ENCODE data around the gene RNF224.
"Not testable (repeated sequence)": the region's sequence is repeated elsewhere in the genome, so short reads cannot be mapped to it uniquely, and the experiment has no call there.

Gene RNF224

DNA sequence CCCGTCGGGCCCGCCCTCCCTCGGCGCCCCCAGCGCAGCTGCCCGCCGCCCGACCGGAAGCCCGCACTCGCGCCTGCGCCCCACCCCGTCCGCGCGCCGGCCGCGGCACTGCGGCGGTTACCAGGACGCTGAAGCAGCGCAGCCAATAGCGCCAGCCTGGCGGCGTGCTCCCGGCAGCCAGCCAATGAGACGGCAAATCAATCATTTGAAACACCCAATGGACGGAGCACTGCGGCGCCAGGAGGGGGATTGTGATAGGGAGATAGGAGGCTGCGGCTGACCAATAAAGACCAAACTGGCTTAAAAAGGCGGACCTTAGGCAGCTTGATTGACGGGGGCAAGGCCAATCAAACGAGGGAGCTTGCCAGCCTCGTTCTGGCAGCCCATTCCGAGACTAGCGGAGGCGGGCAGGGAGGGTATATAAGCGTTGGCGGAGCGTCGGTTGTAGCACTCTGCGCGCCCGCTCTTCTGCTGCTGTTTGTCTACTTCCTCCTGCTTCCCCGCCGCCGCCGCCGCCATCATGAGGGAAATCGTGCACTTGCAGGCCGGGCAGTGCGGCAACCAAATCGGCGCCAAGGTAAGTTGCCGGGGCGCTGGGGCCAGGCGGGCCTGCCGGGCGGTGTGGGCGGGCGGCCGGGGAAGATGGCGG lies 13.7 kb downstream of the RNF224 start, which contains the start of gene TUBB4B:
Gene TUBB4B, plus strand, starts transcription at position 447 of the 649 bp plus-strand sequence. Its CDS starts 74 bp downstream, at position 521.
- peak; percentile 93 to 98 for DNase-seq (ENCODE audit: low read depth in 2 of 2)

DNA sequence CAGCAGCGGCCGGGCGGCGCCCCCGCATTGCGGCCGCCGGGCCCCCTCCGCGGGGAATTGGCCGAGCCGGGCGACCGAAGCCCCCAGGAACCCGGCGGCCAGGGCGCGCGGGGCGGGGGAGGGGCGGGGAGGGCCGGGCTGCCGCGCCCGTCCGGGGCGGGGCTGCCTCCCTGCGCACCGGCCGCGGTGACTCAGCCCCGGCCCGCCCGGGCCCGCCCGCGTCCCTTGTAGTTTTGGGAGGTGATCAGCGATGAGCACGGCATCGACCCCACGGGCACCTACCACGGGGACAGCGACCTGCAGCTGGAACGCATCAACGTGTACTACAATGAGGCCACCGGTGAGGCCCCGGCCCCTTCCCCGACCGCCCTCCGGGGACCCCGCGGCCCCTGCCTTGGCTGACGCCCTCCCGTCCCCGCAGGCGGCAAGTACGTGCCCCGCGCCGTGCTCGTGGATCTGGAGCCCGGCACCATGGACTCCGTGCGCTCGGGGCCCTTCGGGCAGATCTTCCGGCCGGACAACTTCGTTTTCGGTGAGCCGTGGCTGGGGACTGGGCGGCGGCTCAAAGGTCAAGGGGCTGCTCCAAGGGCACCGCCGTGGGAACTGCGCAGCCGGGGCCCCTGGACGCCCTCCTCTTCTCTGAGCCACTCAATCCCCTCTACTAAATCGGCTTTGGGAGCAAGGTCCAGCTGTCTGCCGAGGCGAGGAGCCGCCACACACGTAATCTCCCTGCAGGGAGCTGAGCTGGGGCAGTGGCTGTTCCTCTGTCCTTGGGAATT lies 14.4 kb downstream of the RNF224 start:
- peak; percentile 54 to 60 for DNase-seq (ENCODE audit: low read depth in 2 of 2)

DNA sequence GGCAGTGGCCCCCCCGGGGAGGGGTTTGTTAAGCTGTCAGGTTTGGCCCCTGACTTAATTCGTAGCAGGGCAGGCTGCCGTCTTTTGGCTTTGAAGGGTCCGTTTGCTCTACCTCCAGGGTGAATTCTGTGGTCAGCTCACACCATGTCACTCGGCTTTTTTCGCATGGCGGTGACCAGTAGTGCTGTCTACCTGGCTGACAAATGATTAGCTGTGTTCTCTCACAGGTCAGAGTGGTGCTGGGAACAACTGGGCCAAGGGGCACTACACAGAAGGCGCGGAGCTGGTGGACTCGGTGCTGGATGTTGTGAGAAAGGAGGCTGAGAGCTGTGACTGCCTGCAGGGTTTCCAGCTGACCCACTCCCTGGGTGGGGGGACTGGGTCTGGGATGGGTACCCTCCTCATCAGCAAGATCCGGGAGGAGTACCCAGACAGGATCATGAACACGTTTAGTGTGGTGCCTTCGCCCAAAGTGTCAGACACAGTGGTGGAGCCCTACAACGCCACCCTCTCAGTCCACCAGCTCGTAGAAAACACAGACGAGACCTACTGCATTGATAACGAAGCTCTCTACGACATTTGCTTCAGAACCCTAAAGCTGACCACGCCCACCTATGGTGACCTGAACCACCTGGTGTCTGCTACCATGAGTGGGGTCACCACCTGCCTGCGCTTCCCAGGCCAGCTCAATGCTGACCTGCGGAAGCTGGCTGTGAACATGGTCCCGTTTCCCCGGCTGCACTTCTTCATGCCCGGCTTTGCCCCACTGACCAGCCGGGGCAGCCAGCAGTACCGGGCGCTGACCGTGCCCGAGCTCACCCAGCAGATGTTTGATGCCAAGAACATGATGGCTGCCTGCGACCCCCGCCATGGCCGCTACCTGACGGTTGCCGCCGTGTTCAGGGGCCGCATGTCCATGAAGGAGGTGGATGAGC lies 15.2 kb downstream of the RNF224 start:
- DNase-seq (ENCODE audit: low read depth in 2 of 2) = no peak

DNA sequence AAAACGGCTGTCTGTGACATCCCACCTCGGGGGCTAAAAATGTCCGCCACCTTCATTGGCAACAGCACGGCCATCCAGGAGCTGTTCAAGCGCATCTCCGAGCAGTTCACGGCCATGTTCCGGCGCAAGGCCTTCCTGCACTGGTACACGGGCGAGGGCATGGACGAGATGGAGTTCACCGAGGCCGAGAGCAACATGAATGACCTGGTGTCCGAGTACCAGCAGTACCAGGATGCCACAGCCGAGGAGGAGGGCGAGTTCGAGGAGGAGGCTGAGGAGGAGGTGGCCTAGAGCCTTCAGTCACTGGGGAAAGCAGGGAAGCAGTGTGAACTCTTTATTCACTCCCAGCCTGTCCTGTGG lies 15.9 kb downstream of the RNF224 start:
- not testable (repeated sequence) for DNase-seq (ENCODE audit: low read depth in 2 of 2)

DNA sequence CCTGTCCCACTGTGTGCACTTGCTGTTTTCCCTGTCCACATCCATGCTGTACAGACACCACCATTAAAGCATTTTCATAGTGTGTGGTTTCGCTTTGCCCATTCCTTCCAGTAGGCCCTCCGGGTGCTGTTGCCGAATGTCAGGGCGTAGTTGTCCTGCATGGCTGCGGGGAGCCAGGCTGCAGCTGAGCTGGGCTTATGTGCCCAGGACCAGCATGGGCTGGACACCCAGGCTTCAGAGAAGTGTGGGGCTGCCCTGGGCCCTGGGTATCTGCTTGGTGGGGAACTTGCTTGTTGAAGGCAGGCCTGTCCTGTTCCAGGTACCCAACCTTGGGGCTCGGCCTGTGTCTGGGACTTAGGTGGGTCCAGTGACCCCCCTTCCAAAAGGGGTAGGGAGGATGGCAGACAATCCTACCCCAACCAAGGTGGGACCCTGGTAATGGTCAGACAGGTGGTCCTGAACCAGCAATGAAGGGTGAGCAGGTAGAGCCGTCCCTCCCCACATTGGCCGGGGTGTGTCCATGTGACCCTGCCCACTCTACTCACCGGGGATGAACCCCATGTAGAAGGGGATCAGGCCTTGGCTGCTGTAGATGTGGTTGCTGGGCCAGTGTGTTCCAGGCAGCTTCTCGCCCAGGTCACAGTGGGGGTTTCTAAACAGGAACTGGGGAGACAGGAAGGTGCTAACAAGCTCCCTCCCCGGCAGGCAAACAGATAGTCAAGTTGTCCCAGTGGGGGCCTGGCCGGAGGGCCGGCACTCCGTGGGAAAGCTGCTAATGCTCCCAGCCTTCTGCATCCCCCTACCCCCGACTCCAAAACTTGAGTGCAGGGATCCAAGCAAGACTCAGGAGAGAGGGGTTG lies 16.6 kb downstream of the RNF224 start:
- DNase-seq (ENCODE audit: low read depth in 2 of 2) = no peak

DNA sequence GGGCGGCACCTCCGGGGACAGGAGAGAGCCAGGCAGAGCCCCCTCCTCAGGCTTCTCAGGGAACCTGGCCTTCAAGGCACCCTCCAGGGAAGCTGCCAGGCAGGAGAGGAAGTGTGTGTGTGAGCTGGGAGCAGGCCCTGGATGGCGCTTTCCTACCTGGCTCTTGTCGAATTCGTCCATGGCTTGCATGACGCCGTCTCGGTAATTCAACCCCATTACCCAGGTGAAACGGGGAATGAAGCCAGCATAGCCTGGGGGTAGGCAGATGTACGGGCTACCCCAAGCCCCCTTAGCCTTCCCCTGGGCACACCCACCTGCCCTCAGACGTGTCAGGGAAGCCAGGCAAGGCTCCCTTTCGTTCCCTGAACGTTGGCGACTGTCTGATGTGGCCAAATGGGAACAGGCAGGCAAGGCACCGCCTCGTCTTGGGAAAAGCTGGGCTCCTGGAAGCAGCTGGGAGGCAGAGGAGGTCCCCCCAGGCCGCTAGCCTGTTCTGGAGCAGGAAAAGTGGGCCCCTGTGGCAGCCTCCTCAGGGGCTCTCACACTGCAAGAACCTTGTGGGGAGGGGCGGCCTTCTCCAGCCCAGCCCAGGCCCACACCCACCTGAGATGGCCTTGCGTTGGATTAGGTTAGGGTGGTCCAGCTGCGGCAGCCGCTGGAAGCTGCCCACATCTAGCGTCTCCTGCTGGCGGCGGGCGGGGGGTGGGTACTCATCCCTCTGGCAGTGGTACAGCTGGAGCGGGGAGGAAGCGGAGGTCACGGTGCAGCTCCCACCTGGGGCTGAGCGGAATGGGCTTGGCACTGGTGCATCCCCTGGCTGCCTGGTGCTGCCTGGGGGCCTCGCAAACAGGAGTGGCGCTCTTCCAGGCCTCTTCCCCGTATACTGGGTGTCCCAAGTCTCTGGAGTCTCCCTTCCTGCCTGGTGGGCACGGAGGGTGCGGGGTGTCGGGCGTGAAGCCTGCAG lies 17.5 kb downstream of the RNF224 start:
- DNase-seq (ENCODE audit: low read depth in 2 of 2) = no peak

DNA sequence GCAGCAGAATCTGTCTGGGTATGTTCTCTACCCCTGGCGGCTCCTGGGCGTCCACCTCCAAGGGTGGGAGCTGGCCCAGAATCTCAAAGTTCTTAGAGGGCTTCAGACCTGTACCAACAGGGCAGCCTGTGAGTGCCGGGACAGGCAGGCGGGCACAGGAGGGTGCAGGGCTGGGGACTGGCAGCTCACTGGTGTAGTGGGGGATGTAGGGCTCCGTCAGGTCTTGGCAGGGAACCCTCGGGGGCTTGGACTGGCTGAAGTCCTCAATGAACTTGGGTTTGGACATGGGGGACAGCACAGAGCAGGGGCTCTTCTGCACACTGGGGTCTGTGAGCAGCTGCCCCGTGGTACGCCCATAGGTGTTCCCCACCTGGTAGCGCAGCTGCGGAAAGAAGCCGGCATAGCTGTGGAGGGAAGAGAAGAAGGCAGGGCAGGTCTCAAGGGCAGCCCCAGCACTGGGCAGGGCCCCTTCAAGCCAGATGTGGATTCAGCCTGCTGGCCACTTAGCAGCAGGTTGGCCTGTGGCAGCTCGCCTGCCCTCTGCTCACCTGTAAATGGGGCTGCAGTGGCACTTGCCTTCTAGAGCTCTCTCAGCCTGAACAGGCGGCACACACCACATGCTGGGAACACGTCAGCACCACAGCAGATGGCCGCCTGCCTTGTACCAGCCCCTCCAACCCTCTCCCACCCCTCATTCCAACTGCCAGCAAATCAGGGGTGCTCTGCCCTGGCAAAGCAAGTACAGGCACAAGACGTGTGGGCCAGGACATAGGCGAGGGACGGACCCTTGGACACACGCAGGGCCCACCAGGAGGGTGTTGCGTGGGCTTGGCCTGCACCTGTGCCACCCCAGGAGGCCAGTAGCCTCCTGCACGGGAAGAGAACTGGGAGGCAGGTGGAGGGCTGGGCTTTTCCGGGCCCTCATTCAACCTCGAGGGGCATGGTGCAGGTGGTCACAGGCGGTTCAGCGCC lies 18.4 kb downstream of the RNF224 start:
- DNase-seq (ENCODE audit: low read depth in 2 of 2) = no peak

DNA sequence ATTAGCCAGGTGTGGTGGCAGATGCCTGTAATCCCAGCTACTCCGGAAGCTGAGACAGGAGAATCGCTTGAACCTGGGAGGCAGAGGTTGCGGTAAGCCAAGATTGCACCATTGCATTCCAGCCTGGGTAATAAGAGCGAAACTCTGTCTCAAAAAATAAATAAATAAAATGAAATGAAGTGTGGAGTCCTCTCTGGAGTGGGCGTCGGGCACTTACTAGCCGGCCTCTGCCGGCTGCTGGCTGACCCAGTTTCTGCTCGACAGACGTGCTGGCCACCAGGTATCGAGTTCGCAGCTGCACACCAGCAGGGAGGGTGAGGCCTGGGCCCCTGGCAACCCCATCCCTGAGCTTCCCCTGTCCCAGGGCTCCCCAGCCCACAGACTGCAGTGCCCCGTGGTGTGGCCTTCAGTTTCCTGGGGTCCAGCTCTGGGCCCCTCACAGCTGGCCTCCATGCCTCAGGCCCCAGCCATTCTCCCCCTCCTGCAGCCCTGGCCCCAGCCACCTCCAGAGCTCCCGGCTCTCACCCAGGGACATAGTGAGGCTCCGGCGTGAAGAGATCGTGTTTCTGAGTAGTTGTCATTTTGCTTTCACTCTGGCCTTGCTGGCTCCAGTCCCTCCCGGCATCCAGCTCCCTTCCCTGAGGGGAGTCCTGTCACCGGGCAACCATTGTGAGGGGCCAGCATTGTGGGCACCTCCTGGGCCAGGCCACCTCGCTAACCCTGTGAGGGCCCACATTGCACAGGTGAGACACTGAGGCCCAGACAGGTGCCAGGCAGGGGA lies 20.0 kb downstream of the RNF224 start:
- no peak for DNase-seq (ENCODE audit: low read depth in 2 of 2)

DNA sequence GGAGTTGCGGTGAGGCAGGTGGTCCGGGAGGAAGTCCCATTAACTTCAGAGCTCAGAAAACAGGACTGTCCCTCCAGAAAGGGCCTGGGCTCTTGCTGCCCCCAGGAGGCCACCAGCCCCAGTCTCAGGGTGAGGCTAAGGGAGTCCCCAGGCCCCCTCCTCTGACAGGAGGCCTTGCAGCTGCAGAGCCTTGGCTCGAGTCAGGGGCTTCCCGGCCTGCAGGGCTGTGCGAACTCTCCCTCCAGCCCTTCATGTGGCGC lies 20.5 kb downstream of the RNF224 start:
- no peak for DNase-seq (ENCODE audit: low read depth in 2 of 2)

DNA sequence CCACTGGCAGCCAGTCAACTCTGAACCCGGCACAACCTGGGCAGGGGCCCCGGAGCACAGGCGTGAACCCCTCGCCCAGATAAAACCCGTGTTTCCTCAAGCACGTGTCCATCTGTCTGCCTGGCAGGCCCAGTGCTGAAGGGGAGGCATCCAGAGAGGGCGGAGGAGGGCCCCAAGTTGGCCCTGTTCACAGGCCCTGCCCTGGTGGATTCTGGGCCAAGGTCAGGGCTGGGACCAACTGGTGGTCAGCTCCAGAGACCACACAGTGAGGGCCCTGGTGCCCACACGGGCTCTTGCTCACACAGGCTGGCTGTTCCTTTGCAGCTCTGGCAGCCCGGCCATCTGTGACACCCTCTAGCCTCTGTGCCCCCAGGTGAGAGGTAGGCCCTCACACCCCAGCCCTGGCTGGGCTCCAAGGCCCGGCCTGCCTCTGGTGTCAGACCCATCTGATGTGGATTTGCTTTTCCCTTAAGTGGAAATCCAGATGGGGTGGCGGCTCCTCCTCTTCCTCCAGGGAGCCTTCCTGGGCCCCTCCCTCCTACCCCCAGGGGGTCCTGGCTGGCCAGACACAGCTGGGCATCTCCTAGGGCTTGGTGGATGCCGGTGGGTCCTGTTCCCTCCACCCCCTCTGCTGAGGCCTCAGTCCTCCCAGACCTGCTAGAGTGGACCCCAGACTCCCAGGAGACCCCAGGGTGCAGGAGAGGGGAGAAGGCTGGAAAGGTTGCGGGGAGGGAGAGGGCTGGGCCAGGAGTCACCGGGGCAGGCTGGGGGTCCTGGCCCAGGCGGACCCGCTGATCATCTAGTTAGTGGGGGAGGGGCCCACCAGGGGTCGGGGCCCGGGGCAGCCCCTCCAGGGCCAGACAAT lies 23.3 kb downstream of the RNF224 start:
- DNase-seq (ENCODE audit: low read depth in 2 of 2) = no peak

DNA sequence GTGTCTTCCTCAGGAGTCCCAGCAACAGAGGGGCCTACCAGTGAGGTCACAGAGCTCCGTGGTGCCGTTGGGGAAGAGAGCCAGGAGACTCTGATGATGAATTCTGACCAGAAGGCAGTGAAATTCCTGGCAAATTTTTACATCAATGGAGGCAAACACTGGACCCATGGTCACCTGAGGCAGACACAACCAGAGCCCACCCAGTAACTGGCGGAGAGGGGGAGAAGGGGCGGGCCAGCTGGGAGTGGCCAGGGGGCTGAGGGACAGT lies 23.8 kb downstream of the RNF224 start, which contains the start of gene STPG3:
Gene STPG3, plus strand, starts transcription at position 93 of the 268 bp plus-strand sequence. Its CDS starts 1 bp downstream, at position 94.
- DNase-seq (ENCODE audit: low read depth in 2 of 2) = no peak

DNA sequence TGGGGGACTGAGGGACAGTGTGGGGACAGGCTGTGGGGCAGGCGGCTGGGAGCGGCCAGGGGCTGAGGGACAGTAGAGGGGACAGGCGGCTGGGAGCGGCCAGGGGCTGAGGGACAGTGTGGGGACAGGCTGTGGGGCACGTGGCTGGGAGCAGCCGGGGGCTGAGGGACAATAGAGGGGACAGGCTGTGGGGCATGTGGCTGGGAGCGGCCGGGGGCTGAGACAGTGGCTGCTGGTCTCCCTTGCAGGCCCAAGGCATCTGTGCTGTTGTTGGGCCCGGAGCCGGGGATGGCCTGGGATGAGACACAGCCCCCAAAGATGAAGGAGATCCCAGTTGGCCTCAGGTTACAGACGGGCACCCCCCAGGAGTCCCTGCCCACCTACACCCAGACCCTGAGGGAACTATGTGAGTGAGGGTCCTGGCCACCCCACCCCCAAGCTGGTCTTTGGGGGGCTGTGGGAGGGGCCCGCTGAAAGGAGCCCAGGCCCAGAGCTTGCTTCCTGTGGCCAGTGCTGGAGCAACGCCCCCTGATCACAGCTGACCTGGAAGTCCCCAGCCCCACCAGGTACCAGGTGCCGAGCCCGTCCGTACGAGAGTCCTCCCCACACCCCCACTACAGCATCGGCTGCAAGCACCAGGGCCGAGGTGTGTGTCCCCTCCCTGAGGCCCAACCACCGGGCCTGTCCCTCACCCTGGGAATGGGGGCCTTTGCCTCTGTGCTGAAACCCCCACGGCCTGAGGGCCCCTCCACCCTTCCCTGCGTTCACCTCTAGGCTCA lies 24.4 kb downstream of the RNF224 start:
- DNase-seq (ENCODE audit: low read depth in 2 of 2) = no peak

DNA sequence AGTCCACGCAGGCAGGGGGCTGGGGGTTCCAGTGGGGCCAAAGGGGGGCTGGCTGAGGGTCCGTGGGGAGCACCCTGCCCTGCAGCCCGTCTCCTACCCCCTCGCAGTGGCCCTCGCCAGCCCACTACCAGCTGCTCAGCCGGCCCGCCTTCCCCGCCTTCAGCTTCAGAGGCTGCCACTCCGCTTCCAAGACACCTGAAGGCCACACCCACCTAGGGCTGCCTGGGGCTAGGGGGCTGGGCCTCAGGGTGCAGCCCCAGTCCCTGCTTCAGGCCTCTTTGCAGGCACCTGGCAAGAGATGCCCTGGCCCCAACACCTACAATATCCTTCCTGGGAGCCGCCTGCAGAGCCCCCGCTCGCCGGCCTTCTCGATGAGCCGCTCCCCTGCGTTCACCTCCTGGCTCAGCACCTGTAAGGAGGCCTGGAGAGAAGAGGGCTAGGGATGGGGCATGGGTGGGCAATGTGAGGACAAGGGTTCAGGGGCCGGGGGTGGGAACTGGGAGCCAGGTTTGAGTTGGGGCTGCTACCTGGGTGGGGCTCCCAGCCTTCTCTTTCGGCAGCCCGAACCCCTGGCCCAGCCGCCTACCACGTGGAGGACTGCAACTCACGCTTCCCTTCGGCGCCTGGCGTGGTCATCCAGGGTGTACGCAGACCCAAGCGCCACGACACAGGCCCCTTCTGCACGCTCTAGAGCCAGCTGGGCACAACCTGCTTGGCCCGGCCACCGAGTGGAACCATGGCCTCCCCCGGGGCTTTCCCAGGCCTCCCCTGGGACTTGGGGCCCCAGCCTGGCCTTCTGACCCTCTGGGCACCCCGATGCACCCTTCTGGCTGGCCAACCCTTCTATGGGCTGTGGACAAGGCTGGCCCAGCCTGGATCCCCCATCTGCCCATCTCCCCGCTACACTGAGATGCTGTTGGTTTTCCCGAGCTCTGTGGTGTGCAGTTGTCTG lies 25.5 kb downstream of the RNF224 start:
- no peak for DNase-seq (ENCODE audit: low read depth in 2 of 2)

DNA sequence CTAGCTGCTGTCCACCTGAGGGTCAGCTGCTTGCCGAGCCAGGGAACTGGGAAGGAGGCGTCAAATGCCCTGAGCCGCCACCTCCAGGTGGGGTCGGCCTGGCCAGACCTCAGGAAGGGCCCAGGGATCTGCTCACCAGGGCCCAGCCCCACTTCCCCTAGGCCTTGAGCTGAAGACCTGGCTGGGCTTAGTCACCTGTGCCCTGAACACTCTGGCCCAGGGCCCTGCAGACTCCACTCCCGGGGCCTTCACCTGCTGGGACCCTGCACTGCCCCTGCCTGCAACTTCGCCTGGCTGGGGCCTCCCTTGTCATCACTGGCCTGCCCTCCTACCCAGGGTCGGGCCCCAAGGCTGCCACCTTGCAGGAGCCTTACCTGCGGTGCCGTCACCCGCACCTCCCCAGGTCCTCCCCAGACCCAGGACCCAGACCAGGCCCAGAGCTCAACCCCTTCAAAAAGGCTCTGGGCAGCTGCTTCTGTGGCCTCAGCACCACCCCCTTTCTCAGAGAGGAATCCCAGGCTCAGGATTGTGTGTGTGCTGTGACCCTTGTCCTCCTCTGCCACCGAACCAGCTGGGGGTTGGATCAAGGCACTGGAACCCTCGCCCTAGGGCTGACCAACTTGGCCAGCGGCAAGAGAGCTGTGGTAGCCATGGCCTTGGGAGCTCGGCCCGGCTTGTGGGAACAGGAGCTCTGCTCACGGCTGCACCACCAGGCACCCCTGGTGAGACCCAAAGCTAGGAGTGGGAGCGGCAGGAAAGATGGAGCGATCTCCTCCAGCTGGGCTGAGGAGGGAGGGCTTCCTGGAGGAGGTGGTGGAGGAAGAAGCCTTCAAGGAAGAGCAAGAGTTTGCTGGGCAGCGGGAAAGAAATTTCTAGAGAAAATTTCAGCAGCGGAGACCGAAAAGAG lies 26.7 kb downstream of the RNF224 start:
- DNase-seq (ENCODE audit: low read depth in 2 of 2) = no peak

All from activated CD8-positive, alpha-beta memory T cell treated with anti-CD3 and anti-CD28 coated beads for 4 hours (primary cell).